GM21528 (cell line): ENCODE data around the gene FRMD4B.
"Not testable (repeated sequence)": the region's sequence is repeated elsewhere in the genome, so short reads cannot be mapped to it uniquely, and the experiment has no call there.

Experiments
- ATAC-seq: cut with Tn5 transposase; IDR thresholded peaks from one replicate; pipeline ENCODE4 v1.9.1; 2021; ENCODE audit warnings: mild to moderate bottlenecking, moderate library complexity; ENCODE audit not compliant: unreplicated experiment, low FRiP score

Gene FRMD4B

DNA sequence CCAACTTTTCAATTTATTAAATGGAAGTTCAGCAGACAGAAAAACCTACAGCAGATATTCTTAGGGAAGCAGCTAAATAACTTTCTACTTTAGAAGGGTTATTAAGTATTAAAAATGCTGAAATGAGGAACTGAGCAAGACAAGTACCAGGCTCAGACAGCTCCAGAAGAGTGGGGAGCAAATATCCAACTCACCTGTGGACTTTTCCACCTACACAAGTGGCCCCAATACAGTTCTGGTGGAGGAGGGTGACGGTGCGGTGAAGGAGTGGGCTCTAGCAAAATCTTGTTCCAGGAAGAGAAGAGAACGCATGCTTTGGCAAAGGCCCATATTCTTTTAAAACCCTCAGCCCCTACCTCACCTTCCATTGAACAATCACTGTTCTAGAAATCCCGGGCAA is 133.7 kb downstream of the FRMD4B start:
- no peak for ATAC-seq

DNA sequence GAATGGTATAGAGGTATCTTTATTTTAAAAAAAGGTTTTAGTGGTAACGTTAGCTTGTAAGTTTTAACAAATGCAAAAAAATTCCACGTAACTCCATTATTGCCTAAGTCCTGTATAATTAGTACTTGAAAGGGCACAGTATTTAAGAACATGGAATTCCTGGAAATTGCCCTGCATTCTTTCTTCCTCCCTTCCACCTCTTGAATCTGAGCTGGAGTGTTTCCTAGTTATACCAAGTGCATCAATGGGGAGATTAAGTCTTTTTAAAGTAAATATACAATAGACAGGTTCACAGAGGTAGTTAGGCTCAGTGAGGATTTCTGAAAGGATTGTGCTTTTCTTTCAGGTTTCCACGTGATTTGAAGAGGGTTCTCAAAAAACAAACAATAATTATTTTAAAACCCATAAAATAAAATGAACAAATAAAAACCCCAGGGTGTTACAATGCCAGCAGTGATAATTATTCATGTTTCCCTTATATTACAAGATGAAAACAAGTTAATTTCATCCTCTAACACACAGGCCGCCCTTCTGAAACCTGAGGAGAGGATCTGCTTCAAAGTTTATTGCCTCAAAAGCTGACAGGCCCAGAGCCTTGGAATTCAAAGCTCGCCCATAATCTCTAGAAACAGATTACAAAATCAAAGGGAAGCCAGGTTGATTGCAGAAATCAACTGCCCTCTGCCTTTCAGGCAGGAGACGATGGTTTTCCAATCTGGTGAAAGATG is 134.6 kb downstream of the FRMD4B start:
- ATAC-seq, result no peak

DNA sequence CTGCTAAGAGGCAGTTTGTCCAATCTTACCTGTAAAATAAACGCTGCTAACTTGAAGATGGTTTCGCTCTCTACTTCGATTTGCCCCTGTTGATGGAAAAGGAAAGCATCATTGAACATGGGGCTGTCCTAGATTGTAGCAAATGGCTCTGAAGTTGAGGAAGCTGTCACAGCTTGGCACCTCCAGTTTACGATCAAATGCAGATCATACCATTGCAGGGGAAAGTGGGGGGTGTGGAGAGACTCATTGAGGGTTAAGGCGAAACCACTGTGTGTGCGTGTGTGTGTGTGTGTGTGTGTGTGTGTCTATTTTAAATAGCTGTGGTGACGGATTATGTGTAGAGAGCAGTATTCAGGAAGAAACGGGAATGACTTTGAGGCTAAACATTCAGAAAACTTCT is 135.9 kb downstream of the FRMD4B start:
- ATAC-seq, result no peak

DNA sequence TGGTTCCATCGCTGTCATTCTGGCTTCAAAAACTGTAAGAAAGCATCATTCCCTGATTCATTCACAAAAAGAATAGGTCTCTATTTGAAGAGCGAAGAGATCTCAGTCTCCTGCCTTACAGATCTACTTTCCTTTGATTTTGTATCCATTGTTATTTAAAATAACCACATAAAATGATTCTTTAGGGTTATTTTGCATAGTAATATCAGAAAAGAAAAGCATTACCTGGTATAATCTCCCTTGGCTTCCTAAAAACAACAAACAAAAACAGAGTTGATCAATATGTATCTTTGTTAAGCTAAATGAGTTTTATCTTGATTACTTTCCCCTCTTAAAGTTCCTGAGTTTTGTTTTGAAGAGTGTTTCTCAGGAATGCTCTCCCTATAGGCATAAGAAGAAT is 136.9 kb downstream of the FRMD4B start:
- no peak for ATAC-seq

DNA sequence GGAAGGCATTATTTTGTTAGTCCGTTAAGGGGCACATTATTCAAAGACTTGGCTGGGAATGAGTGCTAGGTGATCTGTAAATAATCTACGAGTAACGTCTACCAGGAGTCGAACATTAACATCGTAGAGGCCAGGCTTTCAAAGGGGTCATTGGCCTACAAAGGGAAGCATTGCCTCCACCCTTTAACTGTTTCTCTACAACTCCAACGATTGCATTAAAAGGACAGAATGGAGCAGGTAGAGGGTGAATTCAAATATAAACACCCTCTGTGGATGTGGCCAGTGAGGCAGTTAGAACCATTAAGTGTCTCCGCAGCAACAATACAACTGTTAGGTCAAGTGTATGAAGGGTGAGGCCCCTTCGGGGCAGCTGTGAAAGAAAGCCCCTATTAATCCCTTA is 137.5 kb downstream of the FRMD4B start:
- ATAC-seq, result no peak

DNA sequence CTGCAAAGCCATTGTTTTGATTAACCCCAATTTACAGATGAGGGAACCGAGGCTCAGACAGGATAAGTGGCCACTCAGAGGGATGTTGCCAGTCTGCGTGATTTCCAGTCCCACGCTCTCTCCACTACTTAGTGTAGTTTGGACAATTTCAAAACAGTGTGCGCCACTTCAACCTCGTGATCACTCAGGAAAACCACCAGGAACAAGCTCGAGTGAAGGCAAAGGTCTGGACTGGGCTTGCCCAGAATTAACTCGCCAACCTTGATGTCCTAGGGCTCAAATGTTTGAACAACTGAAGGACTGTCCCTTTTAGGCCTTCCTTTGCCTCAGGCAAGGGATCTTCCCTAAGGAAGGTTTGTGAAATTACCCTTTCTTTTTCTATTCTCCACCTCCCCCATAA is 139.3 kb downstream of the FRMD4B start:
- no peak for ATAC-seq

DNA sequence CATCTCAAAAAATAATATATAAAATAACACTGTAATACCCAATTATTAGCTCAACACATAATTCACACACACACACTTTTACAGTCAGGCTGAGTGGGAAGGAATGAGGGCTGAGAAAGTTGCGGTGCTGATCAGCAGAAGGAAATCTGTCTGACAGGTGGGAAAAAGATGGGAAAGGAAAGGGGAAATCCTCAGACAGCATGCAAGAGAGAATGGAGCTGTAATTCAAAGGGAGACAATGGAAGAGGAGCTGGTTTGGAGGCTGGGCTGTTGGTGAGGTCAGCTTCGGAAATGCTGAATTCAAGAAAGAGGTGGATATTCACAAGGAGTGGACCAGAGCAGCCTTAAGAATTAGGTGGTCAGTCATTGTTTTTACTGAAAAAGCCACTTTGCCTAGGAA is 141.8 kb downstream of the FRMD4B start:
- ATAC-seq, result no peak

DNA sequence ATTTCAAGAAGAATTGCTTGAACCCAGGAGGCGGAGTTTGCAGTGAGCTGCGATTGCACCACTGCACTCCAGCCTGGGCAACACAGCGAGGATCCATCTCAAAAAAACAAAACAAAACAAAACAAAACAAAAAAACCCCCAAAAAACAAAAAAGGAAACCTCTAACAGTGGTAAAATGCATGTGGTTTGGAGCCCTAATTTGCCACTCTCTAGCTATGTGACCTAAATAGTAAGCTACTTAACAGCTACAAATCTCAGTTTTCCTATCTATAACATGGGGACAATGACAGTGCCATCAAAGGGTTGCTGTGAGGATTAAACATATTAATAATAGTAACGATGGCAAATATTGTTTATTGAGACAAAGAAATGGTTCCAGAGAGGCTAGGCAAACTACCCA is 144.1 kb downstream of the FRMD4B start:
- no peak for ATAC-seq

DNA sequence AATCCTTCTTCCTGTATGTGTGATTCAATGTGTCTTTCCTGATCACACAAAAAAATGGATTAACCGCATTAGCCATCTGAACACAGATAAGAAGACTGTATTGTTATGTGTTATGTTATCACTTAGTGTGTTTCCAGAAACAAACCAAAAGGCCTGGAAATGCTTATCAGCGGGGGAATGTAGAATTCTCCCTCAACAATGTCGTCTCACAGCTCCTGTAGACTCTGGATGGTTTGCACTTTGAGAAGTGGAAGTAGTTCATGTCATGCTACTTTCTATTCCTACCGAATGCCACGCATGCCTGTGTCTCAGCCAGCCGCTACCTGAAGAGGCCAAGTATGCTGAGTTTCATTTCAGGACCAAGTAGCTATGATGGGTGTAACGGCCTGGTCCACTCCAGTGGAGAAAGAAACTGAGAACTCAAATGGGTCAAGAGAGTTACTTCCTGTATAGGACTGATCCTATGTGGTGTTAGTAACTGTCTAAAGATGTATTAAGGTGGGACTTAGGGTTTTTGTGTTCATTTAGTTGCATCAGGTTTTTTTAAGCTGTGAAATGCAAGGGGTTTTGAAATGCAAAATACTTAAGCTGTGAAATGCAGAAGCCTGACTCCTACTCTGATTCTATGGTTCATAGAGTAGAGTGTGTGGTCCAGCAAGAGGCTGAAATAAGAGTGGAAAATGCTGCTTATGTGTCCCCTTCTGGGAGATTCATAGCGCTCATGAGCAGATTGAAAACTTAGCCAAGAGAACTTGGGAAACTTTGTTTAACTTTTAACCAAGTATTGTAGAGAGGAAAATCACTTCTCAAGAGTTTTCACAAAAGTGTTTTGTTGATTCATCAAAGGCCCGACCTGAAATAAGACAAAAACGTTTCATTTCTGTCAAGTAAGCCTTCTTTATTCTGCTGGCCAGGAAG is 145.0 kb downstream of the FRMD4B start:
- no peak for ATAC-seq

DNA sequence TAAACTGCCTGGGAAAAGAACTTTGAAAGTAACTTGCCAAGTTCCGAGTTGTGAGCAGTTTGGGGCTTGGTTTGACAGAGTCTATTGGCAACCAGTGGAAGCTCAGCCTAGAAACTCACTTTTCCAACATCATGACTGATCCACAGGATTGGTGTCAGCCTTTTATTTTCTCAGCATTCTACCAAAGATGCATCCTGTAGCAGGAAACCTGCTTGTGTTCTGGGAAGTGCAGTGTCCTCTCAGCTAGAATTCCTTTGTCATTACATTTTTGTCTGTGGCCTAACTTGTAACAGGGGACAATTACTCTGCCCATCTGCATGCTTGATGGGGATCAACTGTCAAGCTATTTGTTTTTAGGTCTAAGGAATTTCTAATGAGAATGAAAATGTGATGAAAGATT is 146.8 kb downstream of the FRMD4B start:
- ATAC-seq, result no peak

DNA sequence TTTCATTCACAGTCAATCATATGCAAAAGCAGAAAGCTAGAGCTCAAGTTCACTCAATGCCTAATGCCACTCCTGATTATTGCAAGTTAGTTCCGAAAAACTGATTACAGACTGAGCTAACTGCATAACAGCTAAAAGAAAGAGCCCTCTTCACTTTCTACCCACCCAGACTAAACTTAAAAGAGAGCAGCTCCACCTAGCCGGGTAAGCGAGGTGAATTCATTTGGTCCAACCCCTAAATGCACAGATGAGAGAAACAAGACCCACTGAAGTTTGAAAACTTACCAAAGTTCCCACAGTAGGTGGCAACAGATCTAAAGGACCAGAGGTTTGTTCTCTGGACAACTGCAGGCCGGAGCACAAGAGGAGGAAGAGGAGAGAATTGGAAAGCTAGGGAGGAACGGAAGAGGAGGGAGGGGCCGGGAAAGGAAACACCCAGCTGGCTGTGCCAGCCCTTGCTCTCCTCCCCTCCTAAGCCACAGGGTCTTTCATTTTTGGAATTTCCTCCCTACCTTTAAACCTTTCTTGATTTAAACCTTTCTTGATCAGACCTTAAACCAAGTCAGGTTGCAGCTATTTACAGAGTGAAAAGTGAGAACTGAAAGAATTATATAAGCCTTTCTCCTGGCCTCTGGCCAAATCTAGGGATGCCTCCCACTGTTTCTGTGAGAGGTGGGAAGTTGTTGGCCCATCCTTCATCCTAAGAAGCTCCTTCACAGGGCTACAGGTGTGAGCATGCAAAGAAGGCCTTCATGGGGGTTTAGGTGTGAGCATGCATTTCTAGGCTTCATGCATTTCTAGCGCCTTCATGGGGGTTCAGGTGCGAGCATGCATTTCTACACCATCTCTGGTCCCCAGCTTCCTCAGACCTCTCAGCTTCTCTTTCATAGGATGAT is 148.8 kb downstream of the FRMD4B start:
- ATAC-seq, result no peak

DNA sequence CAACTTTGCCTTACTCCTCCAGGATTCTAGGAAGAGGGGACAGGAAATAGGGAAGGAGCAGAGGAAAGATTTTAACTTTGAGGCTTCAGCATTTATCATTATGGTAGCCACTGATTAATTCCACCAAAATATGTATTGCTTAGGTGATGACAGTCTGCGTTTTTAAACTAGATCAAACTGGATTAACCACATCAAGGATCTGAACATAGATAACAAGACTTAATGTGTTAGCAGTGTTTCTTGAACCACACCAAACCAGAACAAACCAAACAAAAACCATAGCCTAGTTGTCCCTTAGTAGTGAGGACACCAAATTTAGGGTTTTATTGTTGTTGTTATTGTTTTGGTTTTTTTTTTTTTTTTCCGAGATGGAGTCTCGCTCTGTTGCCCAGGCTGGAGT is 150.0 kb downstream of the FRMD4B start:
- ATAC-seq, result no peak

DNA sequence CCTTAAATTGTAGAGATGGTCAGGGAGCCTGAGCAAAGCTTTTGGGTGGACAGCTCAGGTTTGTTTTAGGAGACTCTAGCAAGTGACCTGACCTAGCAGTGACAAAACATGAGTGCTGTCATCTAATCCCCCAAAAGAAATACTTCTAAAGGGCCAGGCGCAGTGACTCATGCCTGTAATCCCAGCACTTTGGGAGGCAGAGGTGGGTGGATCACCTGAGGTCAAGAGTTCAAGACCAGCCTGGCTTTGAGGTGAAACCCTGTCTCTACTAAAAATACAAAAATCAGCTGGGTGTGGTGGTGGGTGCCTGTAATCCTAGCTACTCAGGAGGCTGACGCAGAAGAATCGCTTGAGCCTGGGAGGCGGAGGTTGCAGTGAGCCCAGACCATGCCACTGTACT is 150.7 kb downstream of the FRMD4B start:
- not testable (repeated sequence) for ATAC-seq

DNA sequence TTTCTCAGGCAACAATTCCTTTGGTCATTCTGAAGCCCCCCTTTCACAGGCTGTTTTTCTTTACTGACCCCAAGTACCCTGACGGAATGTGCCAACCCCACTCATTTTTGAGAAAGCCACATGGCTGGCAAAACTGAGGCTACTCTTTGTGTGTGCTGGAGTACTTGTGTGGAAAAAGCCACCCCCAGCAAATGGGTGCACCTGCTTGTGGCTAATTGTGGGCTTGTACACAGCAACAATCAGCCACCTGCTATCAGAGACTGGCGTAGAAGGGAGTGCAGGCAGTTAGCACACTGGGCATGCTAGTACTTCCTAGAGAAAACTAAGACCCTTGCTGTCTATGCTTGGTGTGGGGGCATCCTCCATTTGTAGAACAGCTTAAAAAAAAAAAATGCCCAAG is 153.4 kb downstream of the FRMD4B start:
- no peak for ATAC-seq

DNA sequence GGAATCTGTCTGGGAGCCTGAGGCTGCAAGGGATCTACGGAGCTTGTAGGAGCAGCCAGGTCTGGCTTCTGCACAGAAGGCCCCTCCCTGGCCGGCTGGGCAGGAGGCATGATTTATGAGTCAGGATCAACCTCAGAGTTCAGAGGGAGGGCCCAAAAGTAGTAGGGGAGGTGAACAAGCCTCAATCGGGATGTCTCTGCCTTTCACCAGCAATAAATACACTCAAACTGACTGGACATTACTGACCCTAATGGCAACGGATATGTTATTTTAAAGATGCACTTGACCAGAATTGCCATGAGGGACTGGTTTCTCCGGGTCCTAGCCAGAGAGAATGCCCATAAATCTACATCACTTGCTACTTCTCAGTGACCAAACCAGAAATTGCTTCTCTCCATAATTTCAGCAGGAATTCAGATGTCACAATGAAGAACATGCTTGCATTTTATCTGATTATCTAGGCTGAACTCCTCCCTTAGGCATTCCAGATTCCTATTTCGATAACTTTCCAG is 153.9 kb downstream of the FRMD4B start:
- no peak for ATAC-seq

DNA sequence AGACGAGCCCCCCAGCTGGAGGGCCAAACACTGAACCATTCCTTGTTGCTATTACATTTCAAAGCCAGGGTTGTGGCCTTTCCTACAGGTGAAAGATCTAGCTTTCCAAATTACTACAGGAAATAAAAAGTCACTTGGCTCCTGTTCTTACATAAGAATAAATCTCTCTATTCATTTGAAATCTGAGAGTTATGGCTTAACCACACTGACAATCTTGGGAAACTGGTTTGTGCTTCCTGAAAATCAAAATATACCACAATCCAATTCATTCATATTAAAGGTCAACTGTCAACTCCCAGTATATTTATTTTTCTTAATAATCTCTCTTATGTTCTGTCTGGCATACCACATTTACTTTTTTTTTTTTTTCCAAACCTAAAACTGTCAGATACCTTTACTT is 159.8 kb downstream of the FRMD4B start:
- no peak for ATAC-seq

DNA sequence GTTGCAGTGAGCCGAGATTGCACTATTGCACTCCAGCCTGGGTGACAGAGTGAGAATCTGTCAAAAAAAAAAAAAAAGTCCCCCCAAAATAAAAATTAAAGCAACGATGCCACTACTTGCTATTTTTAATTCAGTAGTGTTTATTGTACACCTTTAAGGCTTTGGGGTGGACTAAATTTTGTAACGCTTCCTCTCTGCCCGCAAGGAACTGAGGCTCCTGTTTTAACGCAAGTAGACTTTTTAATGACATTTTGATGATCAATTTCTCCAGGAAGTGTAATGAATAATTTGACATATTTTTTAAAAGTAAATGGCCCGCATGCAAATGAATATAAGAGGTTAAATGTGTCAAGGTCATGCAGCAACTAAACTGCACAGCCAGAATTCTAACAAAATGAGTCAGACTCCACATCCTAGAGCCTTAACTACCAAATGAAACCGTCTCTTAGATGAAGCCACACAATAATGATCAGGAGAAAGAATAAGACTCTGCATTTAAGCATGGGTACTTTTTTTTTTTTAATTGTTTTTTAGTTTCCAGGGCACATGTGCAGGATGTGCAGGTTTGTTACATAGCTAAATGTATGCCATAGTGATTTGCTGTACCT is 166.7 kb downstream of the FRMD4B start:
- no peak for ATAC-seq

DNA sequence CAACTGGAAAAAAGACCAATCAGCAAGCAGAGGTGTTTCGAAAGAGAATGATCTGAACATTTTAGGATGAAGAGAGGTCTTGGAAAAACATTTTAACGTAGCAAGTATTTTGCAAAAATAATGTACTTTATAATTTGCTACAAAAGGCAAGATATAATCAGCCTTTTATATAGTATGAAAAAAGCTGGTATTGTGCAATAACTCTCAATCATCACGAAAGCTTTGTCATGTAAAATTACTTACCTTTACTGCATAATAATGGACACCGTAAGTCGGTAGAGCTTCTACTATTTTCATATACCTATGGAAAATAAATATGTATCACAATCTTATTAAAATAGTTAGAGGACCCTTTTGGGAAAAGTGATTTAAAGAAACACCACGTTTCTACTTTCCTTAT is 167.8 kb downstream of the FRMD4B start:
- no peak for ATAC-seq

DNA sequence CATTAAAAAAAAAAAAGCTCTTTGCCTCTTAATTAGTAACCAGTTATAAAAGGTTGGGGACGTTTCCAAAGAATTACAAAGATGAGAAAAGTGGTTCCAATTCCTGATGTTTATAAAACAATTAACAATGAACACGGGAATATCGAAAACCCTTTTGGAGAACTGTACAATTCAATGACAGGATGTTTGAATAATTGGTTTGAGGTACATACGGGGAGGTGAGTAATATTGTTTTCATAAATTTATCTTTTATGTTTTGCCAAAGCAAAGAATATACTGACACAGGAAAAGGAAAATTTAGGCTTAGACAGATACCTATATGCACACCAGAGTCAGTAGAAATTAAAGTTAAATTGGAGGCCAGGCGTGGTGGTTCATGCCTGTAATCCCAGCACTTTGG is 168.9 kb downstream of the FRMD4B start:
- no peak for ATAC-seq

DNA sequence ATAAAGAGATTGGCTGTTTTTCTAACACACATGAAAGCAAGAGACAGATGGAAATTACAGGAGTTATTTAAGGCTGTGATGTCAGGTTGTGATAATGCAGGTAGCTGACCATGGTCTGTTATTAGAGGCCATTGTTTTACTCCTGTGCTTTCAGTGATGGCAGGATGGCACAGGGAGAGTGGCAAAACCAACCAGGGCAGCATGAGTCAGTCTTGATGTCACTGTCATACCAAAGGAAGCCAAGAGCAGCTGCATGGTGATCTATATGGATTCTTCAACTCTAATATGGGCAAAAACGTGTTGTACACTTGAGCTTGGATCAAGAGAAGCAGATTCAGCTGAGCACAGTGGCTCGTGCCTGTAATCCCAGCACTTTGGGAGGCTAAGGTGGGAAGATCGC is 171.6 kb downstream of the FRMD4B start:
- no peak for ATAC-seq
